ENCODE results near the gene PHACTR3.

Gene PHACTR3

DNA sequence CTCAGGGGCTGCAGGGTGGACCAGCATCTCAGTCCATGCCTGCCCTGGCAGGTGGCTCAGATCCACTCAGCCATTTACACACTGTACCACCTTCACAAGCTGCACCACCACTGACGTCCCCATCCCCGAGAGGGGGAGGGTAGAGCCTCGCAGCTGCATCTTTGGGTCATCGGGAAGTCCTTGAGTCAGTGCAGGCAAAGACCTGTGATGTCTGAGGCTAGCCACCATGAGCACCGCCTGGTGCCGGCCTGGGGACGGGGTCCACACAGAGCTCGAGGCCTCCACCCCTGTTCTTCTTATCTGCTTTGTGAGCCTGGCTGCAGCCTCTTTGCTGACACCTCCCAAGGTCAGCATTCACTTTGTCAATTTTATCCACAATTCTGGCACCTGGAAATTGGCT is 141.4 kb downstream of the PHACTR3 start:
- no peak for TF ChIP-seq CREB1 (IDR thresholded peaks at IDR 0.05; ENCODE audit: low read depth)
- TF ChIP-seq TAF1 (IDR thresholded peaks at IDR 0.05; ENCODE audit: low read depth): no peak
- TF ChIP-seq ZBTB7A (IDR thresholded peaks at IDR 0.05; ENCODE audit: low read depth): no peak
- TF ChIP-seq, protein P1, sequence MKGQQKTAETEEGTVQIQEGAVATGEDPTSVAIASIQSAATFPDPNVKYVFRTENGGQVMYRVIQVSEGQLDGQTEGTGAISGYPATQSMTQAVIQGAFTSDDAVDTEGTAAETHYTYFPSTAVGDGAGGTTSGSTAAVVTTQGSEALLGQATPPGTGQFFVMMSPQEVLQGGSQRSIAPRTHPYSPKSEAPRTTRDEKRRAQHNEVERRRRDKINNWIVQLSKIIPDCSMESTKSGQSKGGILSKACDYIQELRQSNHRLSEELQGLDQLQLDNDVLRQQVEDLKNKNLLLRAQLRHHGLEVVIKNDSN (IDR thresholded peaks at IDR 0.05): no peak
- TF ChIP-seq EGR1 (IDR thresholded peaks at IDR 0.05): no peak
- TF ChIP-seq TCF12 (IDR thresholded peaks at IDR 0.05; ENCODE audit: low read depth): no peak
- TF ChIP-seq YY1 (IDR thresholded peaks at IDR 0.05; ENCODE audit: low read depth): no peak
- no peak for TF ChIP-seq FOXM1 (IDR thresholded peaks at IDR 0.05; ENCODE audit: borderline replicate concordance, low read depth)
- TF ChIP-seq CEBPB (IDR thresholded peaks at IDR 0.05): no peak
- TF ChIP-seq TEAD4 (IDR thresholded peaks at IDR 0.05): no peak
- no peak for TF ChIP-seq NFIC (IDR thresholded peaks at IDR 0.05)
- TF ChIP-seq, protein P2, sequence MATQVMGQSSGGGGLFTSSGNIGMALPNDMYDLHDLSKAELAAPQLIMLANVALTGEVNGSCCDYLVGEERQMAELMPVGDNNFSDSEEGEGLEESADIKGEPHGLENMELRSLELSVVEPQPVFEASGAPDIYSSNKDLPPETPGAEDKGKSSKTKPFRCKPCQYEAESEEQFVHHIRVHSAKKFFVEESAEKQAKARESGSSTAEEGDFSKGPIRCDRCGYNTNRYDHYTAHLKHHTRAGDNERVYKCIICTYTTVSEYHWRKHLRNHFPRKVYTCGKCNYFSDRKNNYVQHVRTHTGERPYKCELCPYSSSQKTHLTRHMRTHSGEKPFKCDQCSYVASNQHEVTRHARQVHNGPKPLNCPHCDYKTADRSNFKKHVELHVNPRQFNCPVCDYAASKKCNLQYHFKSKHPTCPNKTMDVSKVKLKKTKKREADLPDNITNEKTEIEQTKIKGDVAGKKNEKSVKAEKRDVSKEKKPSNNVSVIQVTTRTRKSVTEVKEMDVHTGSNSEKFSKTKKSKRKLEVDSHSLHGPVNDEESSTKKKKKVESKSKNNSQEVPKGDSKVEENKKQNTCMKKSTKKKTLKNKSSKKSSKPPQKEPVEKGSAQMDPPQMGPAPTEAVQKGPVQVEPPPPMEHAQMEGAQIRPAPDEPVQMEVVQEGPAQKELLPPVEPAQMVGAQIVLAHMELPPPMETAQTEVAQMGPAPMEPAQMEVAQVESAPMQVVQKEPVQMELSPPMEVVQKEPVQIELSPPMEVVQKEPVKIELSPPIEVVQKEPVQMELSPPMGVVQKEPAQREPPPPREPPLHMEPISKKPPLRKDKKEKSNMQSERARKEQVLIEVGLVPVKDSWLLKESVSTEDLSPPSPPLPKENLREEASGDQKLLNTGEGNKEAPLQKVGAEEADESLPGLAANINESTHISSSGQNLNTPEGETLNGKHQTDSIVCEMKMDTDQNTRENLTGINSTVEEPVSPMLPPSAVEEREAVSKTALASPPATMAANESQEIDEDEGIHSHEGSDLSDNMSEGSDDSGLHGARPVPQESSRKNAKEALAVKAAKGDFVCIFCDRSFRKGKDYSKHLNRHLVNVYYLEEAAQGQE (IDR thresholded peaks at IDR 0.05; ENCODE audit: low read depth): no peak
- TF ChIP-seq EP300 (IDR thresholded peaks at IDR 0.05; ENCODE audit: borderline replicate concordance): no peak

DNA sequence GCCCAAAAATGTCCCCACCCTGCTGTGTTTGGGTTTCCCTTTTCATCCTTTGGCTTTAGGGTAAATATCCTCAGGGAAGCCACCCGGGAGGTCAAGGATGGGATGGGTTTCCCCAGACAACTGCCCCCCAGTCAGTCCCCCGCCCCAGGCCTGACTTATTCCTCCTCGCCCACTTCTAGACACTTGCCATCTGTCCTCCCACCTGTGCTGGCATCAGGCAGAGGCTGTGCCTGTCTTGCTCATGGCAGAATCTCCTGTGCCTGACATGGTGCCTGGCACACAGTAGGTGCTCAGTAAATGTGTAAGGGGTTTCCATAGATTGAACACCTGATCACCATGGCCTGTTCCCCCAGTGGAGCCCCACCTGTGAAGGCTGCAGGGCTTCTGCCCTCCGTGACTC is 141.8 kb downstream of the PHACTR3 start:
- no peak for TF ChIP-seq FOXM1 (IDR thresholded peaks at IDR 0.05; ENCODE audit: borderline replicate concordance, low read depth)
- no peak for TF ChIP-seq TEAD4 (IDR thresholded peaks at IDR 0.05)
- TF ChIP-seq NFIC (IDR thresholded peaks at IDR 0.05): no peak
- TF ChIP-seq, protein P2 (IDR thresholded peaks at IDR 0.05; ENCODE audit: low read depth): no peak
- no peak for TF ChIP-seq TCF12 (IDR thresholded peaks at IDR 0.05; ENCODE audit: low read depth)
- TF ChIP-seq ZBTB7A (IDR thresholded peaks at IDR 0.05; ENCODE audit: low read depth): no peak
- no peak for TF ChIP-seq TAF1 (IDR thresholded peaks at IDR 0.05; ENCODE audit: low read depth)

DNA sequence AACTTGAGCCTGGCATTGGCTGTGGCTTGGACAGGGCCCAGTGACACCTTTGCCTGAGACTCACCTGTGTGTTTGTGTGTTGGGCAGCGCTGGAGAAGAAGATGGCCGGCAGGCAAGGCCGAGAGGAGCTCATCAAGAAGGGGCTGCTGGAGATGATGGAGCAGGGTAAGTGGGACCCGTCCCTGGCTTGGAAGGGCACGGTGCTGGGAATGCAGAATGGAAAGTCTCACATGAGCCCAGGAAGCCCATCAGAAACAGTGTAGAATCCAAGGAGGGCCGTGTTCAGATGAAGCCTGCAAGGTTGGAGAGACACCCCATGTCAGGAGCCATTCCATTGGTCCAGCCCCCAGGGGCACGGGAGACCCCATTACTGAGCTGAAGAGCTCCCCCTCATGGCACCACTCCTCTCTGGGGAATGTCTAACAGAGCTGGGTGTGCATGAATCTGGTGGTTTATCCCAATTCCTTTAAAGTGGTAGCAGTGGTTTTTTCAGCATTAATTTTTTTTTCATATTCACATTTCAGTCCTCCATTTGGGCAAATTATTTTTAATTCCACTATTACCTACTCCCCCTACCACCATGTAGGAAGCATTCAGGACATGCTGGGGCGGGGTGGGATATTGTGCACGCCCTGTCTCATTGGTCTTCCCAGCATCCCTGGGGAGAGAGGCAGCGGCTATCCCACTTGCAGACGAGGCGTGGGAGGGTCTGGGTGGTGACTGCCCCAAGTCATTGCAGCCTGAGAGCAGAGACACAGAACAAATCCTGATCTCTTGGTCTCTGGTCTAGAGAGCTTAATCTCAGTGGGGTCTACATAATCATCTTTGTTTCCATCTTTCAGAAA is 143.6 kb downstream of the PHACTR3 start:
- TF ChIP-seq TAF1 (IDR thresholded peaks at IDR 0.05; ENCODE audit: low read depth) (no peak), TEAD4 (IDR thresholded peaks at IDR 0.05) (no peak), EP300 (IDR thresholded peaks at IDR 0.05; ENCODE audit: borderline replicate concordance) (no peak), CEBPB (IDR thresholded peaks at IDR 0.05) (no peak), NFIC (IDR thresholded peaks at IDR 0.05) (no peak), ZBTB7A (IDR thresholded peaks at IDR 0.05; ENCODE audit: low read depth) (no peak), RAD21 (IDR thresholded peaks at IDR 0.05; ENCODE audit: low read depth) (no peak), EGR1 (IDR thresholded peaks at IDR 0.05) (no peak), CREB1 (IDR thresholded peaks at IDR 0.05; ENCODE audit: low read depth) (no peak), TCF12 (IDR thresholded peaks at IDR 0.05; ENCODE audit: low read depth) (no peak), FOXM1 (IDR thresholded peaks at IDR 0.05; ENCODE audit: borderline replicate concordance, low read depth) (no peak), YY1 (IDR thresholded peaks at IDR 0.05; ENCODE audit: low read depth) (no peak)
- TF ChIP-seq, protein P2 (IDR thresholded peaks at IDR 0.05; ENCODE audit: low read depth): no peak
- TF ChIP-seq, protein P1 (IDR thresholded peaks at IDR 0.05): no peak
- TF ChIP-seq, protein P3, sequence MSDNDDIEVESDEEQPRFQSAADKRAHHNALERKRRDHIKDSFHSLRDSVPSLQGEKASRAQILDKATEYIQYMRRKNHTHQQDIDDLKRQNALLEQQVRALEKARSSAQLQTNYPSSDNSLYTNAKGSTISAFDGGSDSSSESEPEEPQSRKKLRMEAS (IDR thresholded peaks at IDR 0.05): no peak

DNA sequence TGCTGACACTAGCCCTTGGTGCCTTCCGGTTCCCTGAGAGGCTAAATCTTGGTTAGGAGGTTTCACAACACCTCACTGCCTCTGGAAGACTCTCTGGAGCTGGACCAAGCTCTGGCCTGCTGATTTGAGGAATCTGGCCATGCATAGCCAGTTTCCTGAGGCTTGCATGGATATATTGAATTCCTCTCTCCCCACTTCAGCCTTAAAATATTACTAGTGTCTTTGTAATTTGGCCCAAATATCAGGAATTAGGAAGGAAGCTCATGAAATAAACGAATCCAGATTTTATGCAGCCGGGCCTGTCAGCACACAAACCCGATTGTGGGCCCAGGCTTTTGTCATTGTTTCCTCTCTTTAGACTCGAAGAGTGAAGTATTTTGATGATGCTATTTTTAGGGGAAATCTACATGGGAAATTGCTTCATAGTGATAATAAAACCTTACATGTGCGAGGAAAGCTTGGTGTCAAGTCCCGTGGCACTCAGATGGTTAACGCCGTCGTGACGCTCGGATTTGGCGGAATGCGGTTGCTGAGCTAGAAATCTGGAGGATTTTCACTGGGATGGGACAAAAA is 144.4 kb downstream of the PHACTR3 start:
- TF ChIP-seq EP300 (IDR thresholded peaks at IDR 0.05; ENCODE audit: borderline replicate concordance): no peak
- no peak for TF ChIP-seq TAF1 (IDR thresholded peaks at IDR 0.05; ENCODE audit: low read depth)
- no peak for TF ChIP-seq EGR1 (IDR thresholded peaks at IDR 0.05)
- no peak for TF ChIP-seq TEAD4 (IDR thresholded peaks at IDR 0.05)
- TF ChIP-seq, protein P1 (IDR thresholded peaks at IDR 0.05): no peak
- TF ChIP-seq TCF12 (IDR thresholded peaks at IDR 0.05; ENCODE audit: low read depth): no peak
- no peak for TF ChIP-seq FOXM1 (IDR thresholded peaks at IDR 0.05; ENCODE audit: borderline replicate concordance, low read depth)
- no peak for TF ChIP-seq RAD21 (IDR thresholded peaks at IDR 0.05; ENCODE audit: low read depth)
- TF ChIP-seq, protein P3 (IDR thresholded peaks at IDR 0.05): no peak
- TF ChIP-seq ZBTB7A (IDR thresholded peaks at IDR 0.05; ENCODE audit: low read depth): no peak
- no peak for TF ChIP-seq YY1 (IDR thresholded peaks at IDR 0.05; ENCODE audit: low read depth)
- no peak for TF ChIP-seq CREB1 (IDR thresholded peaks at IDR 0.05; ENCODE audit: low read depth)
- TF ChIP-seq, protein P2 (IDR thresholded peaks at IDR 0.05; ENCODE audit: low read depth): no peak
- TF ChIP-seq CEBPB (IDR thresholded peaks at IDR 0.05): no peak
- TF ChIP-seq NFIC (IDR thresholded peaks at IDR 0.05): no peak

Data from Ishikawa (cell line).